GM13976 (cell line): ENCODE measurements around the gene CHD3.

Experiments used
- DNase-seq: peaks from one replicate; pipeline ENCODE4 v3.0.0; 2012; ENCODE audit warnings: low spot score
- CTCF ChIP-seq: IDR thresholded peaks from 2 replicates; pipeline ENCODE4 v1.5.1; 2012; ENCODE audit warnings: borderline replicate concordance, mild to moderate bottlenecking; ENCODE audit not compliant: insufficient read depth; ENCODE audit errors: extremely low read depth, missing control alignments, control extremely low read depth
- in situ Hi-C: fragments of 300-500 bp; cut with MboI; formaldehyde crosslinking; loops from one replicate; pipeline ENCODE4 v1.12.0; 2022; ENCODE audit warnings: low sequenced_read_pairs, mixed read lengths, inconsistent platforms; ENCODE audit not compliant: unreplicated experiment

CHD3 gene

GRCh38 chr17:7888184-7888920 is at the start of gene CHD3:
TSS of gene CHD3 (plus strand) at chr17:7888789. CDS start at chr17:7889001, 212 bp downstream.
- no peak for TF ChIP-seq CTCF
- in situ Hi-C loops: no loop called here
- no peak for DNase-seq

- in situ Hi-C loops: no loop called here
- TF ChIP-seq CTCF: no peak
- no peak for DNase-seq
Observed at GRCh38 chr17:7839190-7839875, 49.3 kb upstream of the CHD3 start.

GRCh38 chr17:7839876-7840261 is 48.7 kb upstream of the CHD3 start:
- DNase-seq: no peak
- in situ Hi-C loops: no loop called here

GRCh38 chr17:7840441-7840840 is 48.1 kb upstream of the CHD3 start:
- no peak for DNase-seq
- no peak for TF ChIP-seq CTCF
- in situ Hi-C loops: no loop called here

More at GRCh38 chr17:7839876-7840261, 48.7 kb upstream of the CHD3 start:
- no peak for TF ChIP-seq CTCF

GRCh38 chr17:7840875-7841274 is 47.7 kb upstream of the CHD3 start:
- in situ Hi-C loops: no loop called here
- TF ChIP-seq CTCF: no peak
- no peak for DNase-seq

- TF ChIP-seq CTCF: no peak
- in situ Hi-C loops: no loop called here
- DNase-seq: peak; percentile 60
Observed at GRCh38 chr17:7841396-7841914, 47.1 kb upstream of the CHD3 start.
